NCI-H128 (cell line): Measurements from ENCODE around the gene ST6GALNAC3.
"Not testable (repeated sequence)": the region's sequence is repeated elsewhere in the genome, so short reads cannot be mapped to it uniquely, and the experiment has no call there.

ENCODE experiments used
- DNase-seq: peaks from one replicate; lab custom pipeline; 2025; ENCODE audit not compliant: unreplicated experiment; lab: John Stamatoyannopoulos, UW

The ST6GALNAC3 gene

DNA sequence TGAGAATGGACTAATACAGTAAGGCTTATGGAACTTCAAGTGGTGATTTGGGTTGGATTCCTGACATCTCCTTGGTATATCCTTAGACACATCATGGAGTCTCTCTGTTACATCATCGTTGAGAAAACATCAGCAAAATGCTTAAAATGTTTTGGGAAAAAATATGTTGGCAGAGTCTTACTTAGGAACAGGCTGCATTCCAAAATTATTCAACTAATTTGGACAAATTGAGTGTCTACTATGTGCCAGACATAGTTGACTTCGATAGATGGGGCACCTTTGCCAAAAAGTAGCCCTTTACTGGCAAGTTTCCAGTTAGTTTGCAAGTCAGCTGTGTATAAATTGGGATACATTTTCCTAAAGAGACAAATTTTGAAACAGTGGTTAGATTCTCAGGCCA lies 539.3 kb downstream of the ST6GALNAC3 start:
- no peak for DNase-seq

DNA sequence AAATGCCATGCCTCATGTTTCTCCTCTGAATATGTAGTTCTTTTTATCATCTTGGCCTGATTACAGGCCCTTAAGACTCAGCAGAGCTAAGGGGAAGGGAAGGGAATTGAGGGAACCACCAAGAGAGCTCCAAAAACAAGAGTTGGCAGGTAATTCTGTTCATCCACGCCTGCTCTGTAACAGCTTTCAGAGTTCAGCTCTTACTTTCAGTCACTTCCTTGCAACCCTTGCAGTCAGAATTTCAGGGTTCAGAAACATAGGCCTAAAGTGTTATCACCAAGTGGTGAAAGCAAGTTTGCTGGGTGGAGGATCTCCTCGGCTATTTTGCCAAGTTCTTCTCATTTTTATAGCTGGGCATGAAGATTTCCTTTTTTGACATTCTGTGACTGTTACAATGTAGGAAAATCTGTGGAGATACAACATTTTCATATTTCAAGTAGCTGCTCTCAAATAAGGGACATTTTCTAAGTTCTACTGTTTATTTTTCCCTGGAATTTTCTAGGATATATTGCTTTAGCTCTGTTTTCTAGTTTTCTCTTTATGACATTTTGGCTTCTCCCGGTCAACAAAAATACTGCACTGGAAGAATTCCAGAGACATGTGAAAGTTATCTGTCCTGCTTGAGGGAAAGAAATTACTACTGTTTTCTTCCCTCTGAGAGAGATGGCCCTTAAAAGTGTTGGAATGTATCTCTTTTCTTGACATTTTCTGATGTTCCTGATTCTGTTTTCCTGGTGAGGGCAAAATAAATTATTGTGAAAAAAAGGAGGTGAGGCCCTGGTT lies 540.9 kb downstream of the ST6GALNAC3 start:
- no peak for DNase-seq

DNA sequence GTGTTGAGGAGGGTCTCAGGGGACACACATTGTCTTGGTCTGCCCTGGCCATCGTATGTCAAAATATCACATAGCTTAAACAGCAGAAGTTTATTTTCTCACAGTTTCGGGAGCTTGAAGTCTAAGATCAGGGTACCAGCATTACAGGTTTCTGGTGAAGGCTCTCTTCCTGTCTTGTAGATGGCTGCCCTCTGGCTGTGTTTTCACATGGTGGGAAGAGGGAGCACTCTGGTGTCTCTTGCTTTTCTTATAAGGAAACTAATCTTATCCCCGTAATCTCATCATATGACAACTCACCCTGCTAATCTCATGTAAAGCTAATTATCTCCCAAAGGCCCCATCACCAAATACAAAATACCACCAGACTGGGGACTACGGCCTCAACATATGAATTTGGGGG lies 545.8 kb downstream of the ST6GALNAC3 start:
- DNase-seq, result no peak

DNA sequence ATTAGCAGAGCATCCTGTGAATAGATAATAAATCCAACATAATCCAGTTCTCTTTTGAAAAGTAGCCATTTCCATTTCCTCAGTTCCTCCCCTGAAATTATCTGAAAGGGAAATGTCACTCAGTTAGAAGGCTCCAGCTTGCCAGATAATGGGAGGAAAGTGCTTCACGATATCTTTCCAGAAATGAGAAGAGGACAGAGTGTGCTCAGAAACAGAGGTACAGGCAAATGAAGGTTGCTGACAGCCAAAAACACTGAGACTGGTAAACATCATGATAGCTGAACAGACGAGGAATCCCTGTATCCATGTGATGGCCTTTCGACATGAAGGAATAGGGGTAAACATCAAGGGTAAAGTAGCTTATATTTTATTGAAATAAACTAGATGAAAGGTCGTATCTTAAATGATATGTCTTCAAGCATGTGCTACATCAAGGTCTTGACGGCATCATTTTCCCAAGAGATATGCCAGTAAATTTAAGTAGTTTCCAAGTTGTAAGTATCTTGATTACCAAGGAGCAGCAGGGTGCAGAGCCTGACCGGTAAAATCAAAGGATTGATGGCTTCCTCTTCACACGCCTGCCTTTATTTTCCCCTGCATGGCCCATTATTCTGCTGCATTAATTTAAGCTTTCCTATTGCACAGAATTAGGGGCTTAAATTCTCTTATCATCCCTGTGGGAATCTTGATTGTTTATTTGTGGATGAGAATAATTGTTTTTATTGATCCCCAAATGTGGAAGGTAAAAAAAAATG lies 548.4 kb downstream of the ST6GALNAC3 start:
- no peak for DNase-seq

DNA sequence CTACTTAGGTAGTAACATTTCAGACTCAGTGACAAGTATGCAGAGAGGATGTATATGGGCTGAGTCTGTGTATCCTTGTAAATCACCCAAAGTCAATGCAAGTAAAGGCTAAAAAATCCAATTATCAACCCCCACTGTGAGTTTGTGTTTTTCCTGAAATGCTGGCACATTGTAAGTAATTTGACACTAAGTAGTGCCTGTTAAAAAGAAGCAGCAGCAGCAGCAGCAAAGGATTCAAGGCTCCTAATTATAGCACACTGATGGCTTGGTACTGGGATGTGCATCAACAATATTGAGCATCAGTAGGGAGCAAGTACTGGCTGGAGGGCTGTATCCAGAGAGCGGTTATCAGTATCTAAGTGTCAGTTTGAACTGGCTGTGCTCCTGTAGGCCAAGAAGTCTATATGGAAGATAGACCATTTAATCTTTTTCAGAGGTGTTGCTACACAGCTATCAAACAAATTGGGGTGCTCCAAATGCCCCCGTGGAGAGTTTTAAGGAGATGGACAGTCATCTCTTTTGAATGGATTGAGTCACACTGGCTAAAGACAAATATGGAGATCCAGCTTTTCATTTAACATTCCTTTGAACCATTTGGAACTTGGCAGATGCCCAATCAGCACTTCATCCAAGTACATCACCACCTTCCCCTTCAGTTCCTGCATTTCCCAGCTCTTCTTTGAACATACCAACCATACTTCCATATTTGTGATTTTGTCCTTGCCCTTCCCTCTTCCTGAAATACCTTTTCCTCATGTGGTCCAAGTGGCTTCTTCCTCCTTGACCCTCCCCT lies 551.5 kb downstream of the ST6GALNAC3 start:
- no peak for DNase-seq

DNA sequence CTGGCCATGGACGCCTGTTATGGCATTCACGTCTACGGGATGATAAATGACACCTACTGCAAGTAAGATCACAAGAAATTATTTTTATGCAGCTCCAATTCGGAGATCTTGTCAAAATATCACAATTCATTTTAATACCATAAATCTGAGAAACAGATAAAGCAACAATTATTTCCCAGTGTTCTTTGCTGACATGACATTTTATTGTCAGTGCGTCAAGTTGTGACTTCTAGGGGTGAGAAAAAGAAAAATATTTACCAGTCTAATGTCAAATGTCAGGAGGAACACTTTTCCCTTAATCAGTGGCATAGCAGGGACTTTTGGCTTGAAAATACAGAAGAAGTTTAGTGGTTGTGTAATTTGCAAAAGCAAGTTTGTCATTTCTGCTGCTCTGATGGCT lies 553.0 kb downstream of the ST6GALNAC3 start:
- DNase-seq, result no peak

DNA sequence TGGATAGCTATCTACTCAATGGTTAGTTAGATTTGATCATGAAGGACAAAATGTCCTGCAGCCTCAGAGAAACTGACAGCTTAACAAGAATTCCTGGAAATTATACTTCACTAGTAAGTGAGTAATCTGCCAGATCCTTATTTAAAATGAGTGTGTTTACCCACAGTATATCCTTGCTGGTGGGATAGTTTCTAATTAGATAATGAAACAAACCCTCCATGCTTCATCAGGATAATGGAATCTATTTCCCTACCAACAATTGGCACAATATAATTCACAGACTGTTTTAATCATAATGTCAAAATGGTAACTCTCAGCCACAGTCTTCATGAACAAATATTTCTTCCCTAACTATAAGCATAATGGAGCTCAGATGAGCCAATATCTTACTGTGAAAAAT lies 553.4 kb downstream of the ST6GALNAC3 start:
- DNase-seq, result no peak

DNA sequence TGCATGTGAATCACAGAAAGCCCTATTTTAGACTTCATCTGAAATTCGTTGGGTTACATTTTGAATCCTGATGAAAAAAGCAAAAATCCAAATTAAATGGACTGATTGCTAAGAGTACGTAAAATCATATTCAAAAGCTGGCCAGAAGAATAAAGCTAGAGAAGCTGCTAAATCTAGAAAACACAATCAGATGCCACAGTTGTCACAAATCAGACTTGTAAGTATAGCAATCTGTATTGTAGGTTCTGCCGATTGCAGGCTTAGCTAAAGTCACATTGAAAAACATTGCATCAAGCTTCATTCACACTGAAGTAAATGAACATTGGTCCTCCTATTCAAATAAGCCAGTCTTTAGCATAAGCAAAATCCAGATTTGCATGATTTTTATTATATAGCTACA lies 557.6 kb downstream of the ST6GALNAC3 start:
- no peak for DNase-seq

DNA sequence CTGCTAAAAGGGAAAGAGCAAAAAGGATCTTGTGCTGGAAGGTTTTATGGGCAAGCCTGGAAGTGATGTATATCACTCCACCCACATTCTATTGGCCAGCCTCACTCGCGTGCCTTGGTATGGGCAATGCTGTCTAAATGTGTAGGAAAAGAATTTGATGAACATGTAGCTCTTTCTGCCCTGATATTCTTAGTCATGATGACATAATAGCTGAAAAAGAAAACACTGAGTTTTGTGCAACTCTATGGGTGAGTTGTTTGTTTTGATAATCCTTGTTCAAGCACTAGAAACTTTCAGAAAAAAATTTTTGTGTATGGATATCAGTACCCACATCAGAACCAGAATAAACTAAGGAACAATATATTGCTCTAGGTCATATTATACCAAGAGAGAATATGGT lies 561.2 kb downstream of the ST6GALNAC3 start:
- DNase-seq, result no peak

DNA sequence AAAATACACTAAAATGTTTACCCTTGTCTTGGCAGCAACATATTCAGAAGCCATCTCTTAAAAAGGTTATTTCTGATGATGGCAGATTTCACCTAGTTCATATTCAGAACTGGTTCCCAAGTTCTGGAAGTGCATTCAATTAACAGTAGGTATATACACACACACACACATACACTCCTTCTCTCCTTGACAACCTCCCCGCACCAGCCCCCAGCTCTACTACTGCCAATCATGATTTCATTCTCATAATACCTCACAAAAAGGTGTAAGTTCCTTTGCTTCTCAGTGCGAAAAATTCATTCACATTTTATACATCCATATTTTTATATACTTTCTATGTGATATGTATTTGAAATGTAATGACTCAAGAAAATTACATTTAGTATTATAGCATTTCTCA lies 564.6 kb downstream of the ST6GALNAC3 start:
- no peak for DNase-seq

DNA sequence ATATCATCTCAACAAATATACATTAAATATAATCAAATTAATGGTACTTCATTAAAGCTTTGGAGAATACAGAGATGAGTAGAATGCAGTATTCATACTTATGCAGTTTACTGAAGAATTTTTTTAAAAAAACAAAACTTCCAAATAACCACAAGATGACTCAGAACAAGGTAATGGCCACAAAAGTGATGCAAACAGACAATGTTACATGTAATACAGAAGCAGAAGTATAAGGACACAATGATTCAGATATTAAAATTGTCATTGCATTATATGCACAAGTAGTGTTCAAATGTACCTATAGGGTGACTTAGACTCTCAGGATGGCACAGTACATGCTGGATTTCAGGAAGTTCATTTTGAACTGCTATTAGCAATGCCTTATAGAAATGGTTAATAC lies 565.5 kb downstream of the ST6GALNAC3 start:
- no peak for DNase-seq

DNA sequence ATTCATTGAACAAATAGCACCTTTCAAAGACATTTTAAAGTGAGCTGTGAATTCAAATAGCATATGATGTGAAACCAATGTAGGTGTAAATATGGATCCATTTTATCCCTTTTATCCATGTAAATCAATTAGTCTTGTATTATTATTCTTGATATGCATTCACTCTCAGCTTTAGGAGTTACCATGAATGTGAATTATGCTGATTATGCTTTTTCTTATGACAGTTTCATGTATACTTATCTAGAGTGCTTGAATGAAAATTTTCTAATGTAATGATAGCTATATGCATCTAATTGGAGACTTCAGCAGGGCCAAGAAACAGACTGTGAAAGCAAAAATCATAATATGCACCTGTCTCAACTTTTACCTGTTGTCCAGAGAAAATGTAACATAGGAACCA lies 566.2 kb downstream of the ST6GALNAC3 start:
- no peak for DNase-seq

DNA sequence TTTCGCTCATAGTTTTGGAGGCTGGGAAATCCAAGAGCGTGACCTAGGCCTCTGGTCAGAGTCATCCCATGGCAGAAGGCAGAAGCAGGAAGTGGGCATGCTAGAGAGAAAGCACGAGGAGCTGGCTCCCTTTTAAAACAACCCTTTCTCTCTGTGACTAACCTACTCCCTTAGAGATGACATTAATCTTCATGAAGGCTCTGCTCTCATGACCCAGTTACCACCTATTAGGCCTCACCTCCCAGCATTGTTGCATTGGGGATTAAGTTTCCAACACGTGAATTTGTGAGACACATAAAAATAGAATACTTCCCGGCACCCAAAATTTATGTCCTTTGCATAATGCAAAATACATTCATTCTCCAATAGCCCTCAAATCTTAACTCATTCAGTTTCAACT lies 569.6 kb downstream of the ST6GALNAC3 start:
- no peak for DNase-seq

DNA sequence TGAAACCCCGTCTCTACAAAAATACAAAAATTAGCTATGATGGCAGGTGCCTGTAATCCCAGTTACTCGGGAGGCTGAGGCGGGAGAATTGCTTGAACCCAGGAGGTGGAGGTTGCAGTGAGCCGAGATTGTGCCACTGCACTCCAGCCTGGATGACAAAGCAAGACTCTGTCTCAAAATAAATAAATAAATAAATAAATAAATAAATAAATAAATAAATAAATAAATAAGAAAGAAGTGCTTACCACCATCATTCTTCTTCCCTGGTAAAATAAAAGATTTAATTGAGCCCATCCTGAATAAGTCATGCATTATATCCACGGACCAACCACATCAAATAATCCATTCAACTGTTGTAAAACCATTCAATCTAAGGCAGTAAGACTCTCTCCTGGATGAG lies 578.3 kb downstream of the ST6GALNAC3 start:
- not testable (repeated sequence) for DNase-seq

DNA sequence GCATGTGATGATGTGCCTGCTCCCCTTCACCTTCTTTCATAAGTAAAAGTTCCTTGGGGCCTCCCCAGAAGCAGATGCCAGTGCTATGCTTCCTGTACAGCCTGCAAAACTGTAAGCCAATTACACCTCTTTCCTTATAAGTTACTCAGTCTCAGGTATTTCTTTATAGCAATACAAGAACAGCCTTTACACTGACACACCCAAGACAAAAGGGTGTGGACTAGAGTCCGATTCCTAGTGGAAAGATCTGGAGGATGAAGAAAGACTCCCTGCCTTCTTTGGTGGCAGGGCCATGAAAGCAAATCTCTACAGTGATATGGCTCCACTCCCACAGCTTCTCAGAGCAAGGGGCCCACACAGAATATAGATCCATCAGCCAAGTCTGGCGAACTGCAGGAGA lies 583.1 kb downstream of the ST6GALNAC3 start:
- DNase-seq, result no peak

DNA sequence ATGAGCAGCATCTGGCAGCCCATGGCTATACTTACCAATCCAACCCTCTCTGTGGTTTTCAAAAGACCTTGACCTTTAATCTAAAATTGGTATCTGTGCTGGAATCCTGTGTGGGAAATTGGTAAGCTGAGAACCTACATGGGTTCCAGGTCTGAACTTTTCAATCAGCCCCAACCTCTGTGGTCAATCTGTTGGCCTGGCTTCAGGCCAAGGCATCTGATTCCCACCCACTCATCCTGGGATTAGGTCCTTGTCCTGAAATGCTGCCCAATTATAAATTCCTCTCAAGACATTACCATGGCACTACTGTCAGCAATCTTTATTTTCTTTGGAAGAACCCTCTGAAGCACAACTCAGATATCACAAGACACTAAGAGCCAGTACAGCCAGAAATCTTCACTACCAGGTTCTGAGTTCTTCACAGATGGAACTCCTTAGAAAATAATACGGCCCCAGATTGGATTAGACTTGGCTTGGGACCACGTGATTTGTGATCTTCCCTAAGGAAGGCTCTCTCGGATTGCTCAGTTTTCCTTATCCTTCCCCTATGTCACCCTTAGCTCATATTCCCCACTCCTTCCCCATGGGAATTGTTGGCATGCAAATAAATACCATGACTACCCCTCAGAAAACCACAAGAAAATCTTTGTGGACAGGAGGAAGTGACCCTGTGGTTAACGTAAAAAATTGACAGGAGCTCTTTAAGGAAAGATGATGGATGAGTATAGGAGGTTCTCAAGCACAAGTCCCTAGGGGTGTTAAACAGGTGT lies 584.8 kb downstream of the ST6GALNAC3 start:
- no peak for DNase-seq

DNA sequence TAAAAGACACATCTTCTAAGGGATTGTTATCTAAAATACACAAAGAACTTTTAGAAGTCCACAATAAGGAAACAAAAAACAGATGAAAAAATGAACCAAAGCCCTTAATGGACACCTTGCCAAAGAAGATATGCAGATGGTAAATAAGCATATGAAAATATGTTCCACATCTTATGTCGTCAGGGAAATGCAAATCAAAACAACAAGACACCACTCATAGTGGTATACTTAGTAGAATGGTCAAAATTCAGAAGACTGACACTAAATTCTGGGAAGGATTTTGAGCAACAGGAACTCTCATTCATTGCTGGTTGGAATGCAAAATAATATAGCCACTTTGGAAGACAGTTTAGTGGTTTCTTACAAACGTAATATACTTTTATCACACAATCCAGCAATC lies 587.0 kb downstream of the ST6GALNAC3 start:
- no peak for DNase-seq

DNA sequence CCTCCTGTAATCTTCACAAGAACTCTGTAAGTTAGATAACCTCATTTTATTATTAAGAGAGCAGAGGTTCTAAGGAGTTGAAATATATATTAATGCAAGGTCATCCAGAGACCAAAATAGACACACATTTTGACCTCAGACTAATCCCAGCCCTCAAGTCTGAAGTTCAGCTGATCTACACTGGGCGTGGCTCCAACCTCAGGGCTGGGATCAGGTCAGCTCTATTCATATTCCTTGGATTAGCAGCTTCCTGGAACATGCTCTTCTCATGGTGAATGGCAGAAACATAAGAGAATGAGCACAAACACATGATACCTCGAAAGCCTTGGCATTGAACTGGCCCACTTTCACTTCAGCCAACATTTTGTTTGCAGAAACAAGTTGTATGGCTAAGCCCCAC lies 592.0 kb downstream of the ST6GALNAC3 start:
- DNase-seq, result no peak

DNA sequence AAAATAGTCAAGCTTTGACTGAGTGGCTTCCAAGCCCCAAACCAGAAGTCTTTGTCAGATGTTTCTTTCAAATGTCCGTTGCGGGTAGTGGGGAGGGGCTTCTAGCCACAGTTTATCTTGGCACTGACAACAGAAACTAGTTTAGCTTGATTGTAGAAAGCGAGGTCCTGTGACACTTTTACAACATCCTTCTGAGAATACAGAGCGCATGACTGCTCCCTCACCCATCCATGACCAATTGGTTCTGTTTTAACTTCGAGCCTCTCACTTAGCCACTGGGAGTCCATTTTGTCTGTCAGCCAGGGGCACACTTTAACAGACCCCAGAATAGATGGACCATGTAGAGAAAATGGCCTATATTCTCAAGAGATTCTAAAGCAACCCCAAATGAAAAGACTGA lies 593.5 kb downstream of the ST6GALNAC3 start:
- DNase-seq, result no peak

DNA sequence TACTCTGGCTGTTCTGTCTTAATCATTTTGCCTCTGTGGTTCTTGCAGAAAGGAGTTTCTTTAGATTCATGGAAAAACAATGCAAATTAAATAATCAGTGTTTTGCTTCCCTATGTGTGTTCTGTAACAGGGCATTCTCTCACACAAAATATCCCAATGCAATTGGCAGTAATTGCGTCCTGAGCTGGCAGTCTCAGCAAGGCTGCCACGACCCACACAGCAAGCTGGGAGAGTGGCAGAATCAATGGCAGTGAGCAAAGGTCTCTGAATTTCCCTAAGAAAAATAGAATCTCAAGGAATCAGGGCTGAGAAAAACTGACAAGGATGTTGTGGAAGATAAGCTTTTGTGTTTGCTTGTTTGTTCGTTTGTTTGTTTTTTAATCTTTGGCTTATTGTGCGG lies 594.6 kb downstream of the ST6GALNAC3 start:
- no peak for DNase-seq
